ENCODE data around the gene GPR108.

Gene GPR108

DNA sequence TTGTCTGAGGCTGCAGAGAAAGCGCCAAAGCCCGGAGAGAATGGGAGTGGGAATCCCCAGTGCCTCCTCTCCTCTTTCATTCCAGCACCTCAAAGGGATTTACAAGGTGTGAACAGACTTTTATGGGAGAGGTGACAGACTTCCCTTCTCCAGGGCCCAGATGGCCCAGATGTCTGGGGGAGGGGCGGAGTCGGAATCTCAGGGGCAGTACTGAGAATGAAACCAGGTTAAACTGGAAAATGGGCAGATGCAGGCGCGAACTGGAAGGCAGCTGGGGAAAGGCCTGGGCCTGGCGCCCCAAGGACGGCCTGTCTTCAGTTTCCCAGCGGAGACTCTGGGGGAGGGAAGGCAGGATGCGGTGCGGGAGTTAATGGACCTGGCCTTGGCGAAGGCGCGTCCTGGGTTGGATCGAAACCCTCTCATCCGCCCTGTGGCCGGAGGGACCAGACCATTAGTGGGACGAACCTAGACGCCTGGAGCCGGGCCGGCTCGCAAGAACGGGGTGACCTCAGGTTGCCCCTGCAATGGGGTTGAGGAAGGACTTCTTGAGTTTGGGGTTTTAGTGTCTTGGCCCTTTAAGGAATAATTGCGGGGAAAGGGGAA lies 1.5 kb upstream of the GPR108 start:
- H3K4me2 ChIP-seq (ENCODE audit: low read depth, low read length, poor library complexity, severe bottlenecking): peak overlapping the region; percentile 78
- H3K36me3 ChIP-seq (ENCODE audit: insufficient read depth, low read length): no peaks in the 10 kb centered on the region
- peak overlapping the region; percentile 78 for H2AFZ ChIP-seq (ENCODE audit: low read length)
- H3K9ac ChIP-seq (ENCODE audit: low read depth, low read length, poor library complexity, severe bottlenecking): peak overlapping the region; percentile 65
- H3K9me3 ChIP-seq (ENCODE audit: insufficient read depth, low read depth, low read length): no peaks in the 10 kb centered on the region
- H3K9me2 ChIP-seq (replicated peaks; ENCODE audit: low read depth, low read length): no peaks in the 10 kb centered on the region
- H3K4me1 ChIP-seq (ENCODE audit: insufficient read depth, low read length, poor library complexity, severe bottlenecking): peaks cover 37% of the 10 kb centered on the region
- peak overlapping the region; percentile 66 for H3K4me3 ChIP-seq (ENCODE audit: low read length, poor library complexity, severe bottlenecking)
- H4K20me1 ChIP-seq (ENCODE audit: insufficient read depth, low read length, poor library complexity, severe bottlenecking): peaks cover 7% of the 10 kb centered on the region
- H3K27me3 ChIP-seq (ENCODE audit: insufficient read depth, low read length, poor library complexity, severe bottlenecking): no peaks in the 10 kb centered on the region
- H3K79me2 ChIP-seq (ENCODE audit: insufficient read depth, low read length): peaks cover 11% of the 10 kb centered on the region; the same call in 1 of the 2 replicates
- TF ChIP-seq EZH2phosphoT487 (IDR thresholded peaks at IDR 0.05; ENCODE audit: borderline replicate concordance): no peak
- TF ChIP-seq, protein P1, sequence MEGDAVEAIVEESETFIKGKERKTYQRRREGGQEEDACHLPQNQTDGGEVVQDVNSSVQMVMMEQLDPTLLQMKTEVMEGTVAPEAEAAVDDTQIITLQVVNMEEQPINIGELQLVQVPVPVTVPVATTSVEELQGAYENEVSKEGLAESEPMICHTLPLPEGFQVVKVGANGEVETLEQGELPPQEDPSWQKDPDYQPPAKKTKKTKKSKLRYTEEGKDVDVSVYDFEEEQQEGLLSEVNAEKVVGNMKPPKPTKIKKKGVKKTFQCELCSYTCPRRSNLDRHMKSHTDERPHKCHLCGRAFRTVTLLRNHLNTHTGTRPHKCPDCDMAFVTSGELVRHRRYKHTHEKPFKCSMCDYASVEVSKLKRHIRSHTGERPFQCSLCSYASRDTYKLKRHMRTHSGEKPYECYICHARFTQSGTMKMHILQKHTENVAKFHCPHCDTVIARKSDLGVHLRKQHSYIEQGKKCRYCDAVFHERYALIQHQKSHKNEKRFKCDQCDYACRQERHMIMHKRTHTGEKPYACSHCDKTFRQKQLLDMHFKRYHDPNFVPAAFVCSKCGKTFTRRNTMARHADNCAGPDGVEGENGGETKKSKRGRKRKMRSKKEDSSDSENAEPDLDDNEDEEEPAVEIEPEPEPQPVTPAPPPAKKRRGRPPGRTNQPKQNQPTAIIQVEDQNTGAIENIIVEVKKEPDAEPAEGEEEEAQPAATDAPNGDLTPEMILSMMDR (conservative IDR thresholded peaks at IDR 0.05; ENCODE audit: low read length): no peak; the same call in 1 of the 2 replicates
- H3F3A ChIP-seq (ENCODE audit: low read depth): no peaks in the 10 kb centered on the region

DNA sequence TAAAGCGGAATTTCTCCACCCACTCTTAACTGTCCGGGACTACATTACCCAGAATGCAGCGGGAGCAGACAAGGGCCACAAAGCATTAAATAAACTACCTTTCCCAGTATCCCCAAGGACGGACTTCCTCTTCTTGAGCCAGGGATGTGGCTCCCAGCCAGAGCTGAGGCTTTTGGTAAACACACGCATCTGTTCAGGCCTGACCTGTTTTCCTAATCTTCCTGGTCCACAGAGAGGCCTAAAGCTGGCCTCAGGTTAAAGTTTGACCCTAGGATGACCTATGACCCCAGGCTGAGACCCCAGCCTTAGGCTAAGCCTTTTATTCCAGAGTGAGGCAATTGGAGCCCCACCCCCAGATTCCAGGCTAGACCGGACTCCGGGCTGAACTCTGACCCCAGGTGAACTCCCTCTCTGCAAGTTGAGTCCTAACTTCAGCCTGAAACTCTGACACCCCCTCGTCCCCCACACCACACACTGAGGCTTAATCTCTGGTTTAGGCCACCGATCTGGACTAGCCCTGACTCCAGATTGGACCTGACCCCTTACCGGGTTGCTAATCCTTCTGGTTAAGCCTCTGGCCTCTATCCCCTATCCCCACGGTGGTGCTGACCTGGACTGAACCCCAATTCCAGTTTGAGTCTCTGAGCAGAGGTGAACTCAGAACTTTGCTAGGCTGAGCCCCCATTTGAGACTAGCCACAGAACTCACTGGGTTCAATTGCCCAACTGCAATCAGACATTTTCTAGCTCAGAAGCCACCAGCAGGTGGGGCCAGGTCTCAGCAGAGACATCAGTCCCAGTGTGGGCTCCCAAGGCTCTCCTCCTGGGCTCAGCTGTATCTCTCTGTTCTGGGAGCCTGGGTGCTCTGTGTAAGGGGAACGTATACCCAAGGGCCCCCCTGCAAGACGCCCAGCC lies 750 bp upstream of the GPR108 start:
- no peak for TF ChIP-seq EZH2phosphoT487 (IDR thresholded peaks at IDR 0.05; ENCODE audit: borderline replicate concordance)
- TF ChIP-seq, protein P1 (conservative IDR thresholded peaks at IDR 0.05; ENCODE audit: low read length): peak; percentile 88
- Histone ChIP-seq H3K9ac (ENCODE audit: low read depth, low read length, poor library complexity, severe bottlenecking) (peak overlapping the region; percentile 65), H3K9me3 (ENCODE audit: insufficient read depth, low read depth, low read length) (no peaks in the 10 kb centered on the region)

GRCh38 chr19:6736917-6737283 lies 480 bp downstream of the GPR108 start:
- Histone ChIP-seq H4K20me1 (ENCODE audit: insufficient read depth, low read length, poor library complexity, severe bottlenecking) (peaks cover 7% of the 10 kb centered on the region), H3K79me2 (ENCODE audit: insufficient read depth, low read length) (peaks cover 11% of the 10 kb centered on the region; the same call in 1 of the 2 replicates), H3K36me3 (ENCODE audit: insufficient read depth, low read length) (no peaks in the 10 kb centered on the region), H3F3A (ENCODE audit: low read depth) (no peaks in the 10 kb centered on the region), H3K4me3 (ENCODE audit: low read length, poor library complexity, severe bottlenecking) (peak overlapping the region; percentile 94), H3K27me3 (ENCODE audit: insufficient read depth, low read length, poor library complexity, severe bottlenecking) (no peaks in the 10 kb centered on the region), H3K4me2 (ENCODE audit: low read depth, low read length, poor library complexity, severe bottlenecking) (peak overlapping the region; percentile 85), H3K4me1 (ENCODE audit: insufficient read depth, low read length, poor library complexity, severe bottlenecking) (peaks cover 37% of the 10 kb centered on the region), H2AFZ (ENCODE audit: low read length) (peak overlapping the region; percentile 81), H3K9ac (ENCODE audit: low read depth, low read length, poor library complexity, severe bottlenecking) (peak overlapping the region; percentile 88), H3K9me3 (ENCODE audit: insufficient read depth, low read depth, low read length) (no peaks in the 10 kb centered on the region), H3K9me2 (replicated peaks; ENCODE audit: low read depth, low read length) (no peaks in the 10 kb centered on the region)
- no peak for TF ChIP-seq EZH2phosphoT487 (IDR thresholded peaks at IDR 0.05; ENCODE audit: borderline replicate concordance)
- TF ChIP-seq, protein P1 (conservative IDR thresholded peaks at IDR 0.05; ENCODE audit: low read length): peak; percentile 33

More for the DNA sequence above, 750 bp upstream of the GPR108 start:
- H4K20me1 ChIP-seq (ENCODE audit: insufficient read depth, low read length, poor library complexity, severe bottlenecking): peaks cover 7% of the 10 kb centered on the region
- no peaks in the 10 kb centered on the region for H3K9me2 ChIP-seq (replicated peaks; ENCODE audit: low read depth, low read length)
- peak overlapping the region; percentile 66 for H3K4me3 ChIP-seq (ENCODE audit: low read length, poor library complexity, severe bottlenecking)
- peaks cover 11% of the 10 kb centered on the region; the same call in 1 of the 2 replicates for H3K79me2 ChIP-seq (ENCODE audit: insufficient read depth, low read length)
- H3K4me2 ChIP-seq (ENCODE audit: low read depth, low read length, poor library complexity, severe bottlenecking): peak overlapping the region; percentile 78
- H3F3A ChIP-seq (ENCODE audit: low read depth): no peaks in the 10 kb centered on the region
- no peaks in the 10 kb centered on the region for H3K27me3 ChIP-seq (ENCODE audit: insufficient read depth, low read length, poor library complexity, severe bottlenecking)
- peak overlapping the region; percentile 28; the same call in 1 of the 2 replicates for H2AFZ ChIP-seq (ENCODE audit: low read length)
- H3K4me1 ChIP-seq (ENCODE audit: insufficient read depth, low read length, poor library complexity, severe bottlenecking): peaks cover 37% of the 10 kb centered on the region
- H3K36me3 ChIP-seq (ENCODE audit: insufficient read depth, low read length): no peaks in the 10 kb centered on the region
